Right ventricle myocardium inferior (tissue), 1 donor: Measurements from ENCODE around the gene CDKN2A. TPM values are rescaled to one million over a fixed set of nuclear protein-coding genes. Genes with fewer than 3 reads are reported as not detected.

ENCODE experiments used
- ATAC-seq: fragments of 200-7000 bp; cut with Tn5 transposase; one replicate; pipeline ENCODE4 v1.9.1; 2020; ENCODE audit warnings: mild to moderate bottlenecking, moderate library complexity
- DNase-seq: peaks from one replicate; pipeline ENCODE4 v3.0.0; 2021; ENCODE audit errors: missing footprints
- intact Hi-C: fragments of 100-400 bp; cut with DNase I; formaldehyde crosslinking; loops from one replicate; pipeline ENCODE4 v1.11.0; 2022
- long read RNA-seq: library from polyadenylated mRNA; unstranded; transcript quantifications from one replicate; pipeline ENCODE4 v2.0.0, GENCODE V29; 2021
- total RNA-seq: library from RNA; stranded (reverse); fragmentation: NEBNext Ultra II Directional; extraction: Animal tissue kit (Norgen Biotek cat#: 25700); gene quantifications from one replicate; pipeline ENCODE4 v1.2.1, GENCODE V29; 2021
- donor health status: DM: no; HTN: yes; CAD: no; lungs with severe emphysema.

CDKN2A gene
- total RNA-seq: 0.49 TPM
- long read RNA-seq, partial matches to known transcripts: 0 of 1 reads
- long read RNA-seq, other reads (novel, unspliced or antisense): 0 of 1 reads

GRCh38 chr9:21993893-21994555 lies at the start of gene CDKN2A:
Gene CDKN2A, minus strand, starts transcription at chr9:21994392.
- DNase-seq (peak; percentile 74), ATAC-seq (peak; percentile 26)
- intact Hi-C loops: no loop called here

DNA sequence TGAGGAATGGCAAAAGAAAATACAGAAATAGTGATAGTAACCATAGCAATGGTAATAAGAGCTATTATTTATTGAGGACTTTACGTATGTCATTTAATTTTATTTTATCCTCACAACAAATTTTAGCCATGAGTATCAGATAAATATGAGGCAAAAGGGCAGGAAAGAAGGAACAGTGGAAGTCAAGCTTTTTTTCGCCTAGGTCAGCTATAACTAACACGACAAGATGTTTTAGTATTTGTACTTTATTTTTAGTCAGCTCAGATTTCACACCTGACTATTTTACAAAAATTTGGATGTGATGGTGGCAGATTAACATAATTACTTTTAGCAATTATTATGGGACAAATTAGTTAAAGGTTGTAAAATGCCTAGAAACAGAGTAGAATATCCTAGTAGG lies 49.7 kb upstream of the CDKN2A start:
- no peak for ATAC-seq
- intact Hi-C loops: no loop called here

GRCh38 chr9:22041775-22042174 lies 47.6 kb upstream of the CDKN2A start:
- intact Hi-C loops: no loop called here
- DNase-seq (no peak), ATAC-seq (no peak)

More for the DNA sequence above, 49.7 kb upstream of the CDKN2A start:
- DNase-seq: no peak

DNA sequence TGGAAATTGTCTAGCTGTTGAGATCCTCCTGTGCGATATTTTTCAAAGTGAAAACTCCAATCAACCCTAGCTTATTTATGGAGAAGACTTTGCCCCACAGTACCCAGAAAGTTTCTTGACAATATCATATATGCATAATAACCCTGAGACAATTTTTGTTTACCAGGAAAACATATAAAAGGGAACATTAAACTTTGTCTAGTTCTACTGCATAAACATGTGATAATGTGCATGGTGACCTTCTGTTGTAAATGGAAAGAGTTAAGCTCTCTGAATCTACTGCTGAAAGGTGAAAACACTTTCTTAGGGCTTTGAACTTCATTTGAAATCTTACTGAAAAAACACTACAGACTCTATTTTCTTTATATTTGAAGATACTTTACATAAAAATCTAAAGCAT lies 47.2 kb upstream of the CDKN2A start:
- intact Hi-C loops: no loop called here
- ATAC-seq (no peak), DNase-seq (no peak)

DNA sequence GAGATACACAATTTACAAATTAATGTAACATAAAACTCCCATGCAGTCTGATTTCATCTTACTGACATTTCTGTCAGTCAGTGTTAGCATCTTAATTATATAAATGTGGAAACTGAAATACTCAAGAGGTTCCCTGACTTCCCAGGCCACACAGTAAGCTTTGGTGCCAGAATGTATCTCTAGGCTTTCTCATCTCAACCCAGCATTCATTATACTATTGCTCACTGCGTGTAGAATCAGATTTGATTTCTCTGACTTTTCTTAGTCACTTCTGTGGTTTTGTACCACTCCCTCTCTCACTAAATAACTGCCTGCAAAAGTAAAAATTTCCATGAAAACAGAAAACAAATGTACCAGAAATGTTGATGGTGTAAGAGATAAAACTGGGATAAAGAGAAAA lies 46.6 kb upstream of the CDKN2A start:
- intact Hi-C loops: no loop called here

GRCh38 chr9:22039258-22039657 lies 45.1 kb upstream of the CDKN2A start:
- no peak for ATAC-seq
- intact Hi-C loops: loop anchor here (2.0 kb wide), 1 partner anchor 226 kb away; no protein-coding TSS in a partner anchor
- no peak for DNase-seq

More for the DNA sequence above, 46.6 kb upstream of the CDKN2A start:
- ATAC-seq (no peak), DNase-seq (no peak)

GRCh38 chr9:22037954-22038690 lies 43.9 kb upstream of the CDKN2A start:
- no peak for DNase-seq
- no peak for ATAC-seq
- intact Hi-C loops: loop anchor here (2.0 kb wide), 1 partner anchor 225 kb away; no protein-coding TSS in a partner anchor

- intact Hi-C loops: no loop called here
- no peak for DNase-seq
- no peak for ATAC-seq
These were observed 42.9 kb upstream of the CDKN2A start for GRCh38 chr9:22036866-22037626.

GRCh38 chr9:22035591-22036011 lies 41.4 kb upstream of the CDKN2A start:
- ATAC-seq (no peak), DNase-seq (no peak)
- intact Hi-C loops: no loop called here

DNA sequence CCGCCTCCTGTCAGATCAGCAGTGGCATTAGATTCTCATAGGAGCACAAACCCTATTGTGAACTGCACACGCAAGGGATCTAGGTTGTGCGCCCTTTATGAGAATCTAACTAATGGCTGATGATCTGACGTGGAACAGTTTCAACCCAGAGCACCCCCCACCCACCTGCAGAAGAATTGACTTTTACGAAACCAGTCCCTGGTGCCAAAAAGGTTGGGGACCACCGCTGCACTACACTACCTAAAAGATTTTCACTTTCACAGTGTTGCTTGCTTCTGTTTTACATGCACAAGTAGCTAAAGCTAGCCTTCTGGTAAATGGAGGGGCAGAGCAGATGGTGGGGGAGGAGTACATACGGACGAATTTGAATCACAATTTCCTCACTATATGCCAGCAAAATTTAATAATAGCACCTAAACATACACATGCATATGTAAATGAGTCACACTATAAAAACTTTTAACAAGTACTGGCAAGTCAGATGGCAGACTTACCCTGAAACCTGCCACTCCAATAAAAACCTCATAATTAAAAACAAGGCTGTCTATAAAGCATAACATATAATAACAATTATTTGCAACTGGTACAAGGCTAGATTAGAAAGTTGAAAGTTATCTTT lies 38.9 kb upstream of the CDKN2A start:
- intact Hi-C loops: no loop called here
- DNase-seq: no peak
- ATAC-seq: no peak

GRCh38 chr9:22031655-22032411 lies 37.6 kb upstream of the CDKN2A start:
- DNase-seq (no peak), ATAC-seq (no peak)
- intact Hi-C loops: no loop called here

DNA sequence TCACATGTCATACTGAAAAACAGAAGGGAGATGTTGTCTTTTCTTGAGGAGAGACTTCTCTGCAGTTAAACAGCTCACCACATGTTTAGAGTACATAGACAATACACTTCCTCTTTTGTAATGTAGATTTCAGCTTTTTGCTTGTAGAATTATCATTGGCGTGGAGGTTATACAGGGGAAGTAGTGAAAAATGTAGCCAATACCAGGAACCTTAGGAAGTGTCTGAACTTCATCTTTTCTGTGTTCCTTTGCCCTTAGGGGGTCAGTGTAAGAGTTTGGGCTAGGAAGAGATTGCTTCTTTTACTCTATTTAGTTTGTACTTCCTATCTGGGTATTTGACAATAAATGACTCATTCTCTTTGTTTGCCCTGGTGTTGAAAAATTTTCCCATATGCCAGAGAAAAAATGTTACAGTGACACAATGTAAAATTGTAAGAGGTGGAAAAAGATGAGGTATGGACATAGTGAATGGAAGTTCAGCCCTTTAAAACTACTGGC lies 36.0 kb upstream of the CDKN2A start:
- peak; percentile 46 for ATAC-seq
- intact Hi-C loops: no loop called here
- no peak for DNase-seq

GRCh38 chr9:22029231-22029630 lies 35.0 kb upstream of the CDKN2A start:
- ATAC-seq: no peak
- intact Hi-C loops: no loop called here

DNA sequence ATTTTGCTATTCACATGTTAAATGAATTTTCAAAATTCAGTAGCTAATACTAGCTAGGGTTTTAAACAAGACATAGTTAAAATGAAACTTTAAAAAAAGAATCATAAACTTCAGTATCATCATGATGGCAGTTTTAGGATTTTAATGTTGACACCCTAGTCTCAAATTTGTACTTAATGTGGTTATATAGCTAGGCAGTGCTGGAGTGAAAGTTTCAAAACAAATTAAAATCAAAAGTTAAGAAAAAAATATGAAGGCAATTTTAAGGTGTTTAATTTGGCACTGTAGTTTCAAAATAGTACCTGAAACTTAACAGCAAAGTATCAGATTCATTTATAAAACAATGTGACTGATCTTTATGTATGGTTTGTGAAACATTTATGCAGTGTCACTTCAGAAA lies 34.2 kb upstream of the CDKN2A start:
- intact Hi-C loops: no loop called here
- DNase-seq: no peak
- no peak for ATAC-seq

More at GRCh38 chr9:22029231-22029630, 35.0 kb upstream of the CDKN2A start:
- DNase-seq: no peak

GRCh38 chr9:22026696-22027095 lies 32.5 kb upstream of the CDKN2A start:
- ATAC-seq (no peak), DNase-seq (no peak)
- intact Hi-C loops: no loop called here

DNA sequence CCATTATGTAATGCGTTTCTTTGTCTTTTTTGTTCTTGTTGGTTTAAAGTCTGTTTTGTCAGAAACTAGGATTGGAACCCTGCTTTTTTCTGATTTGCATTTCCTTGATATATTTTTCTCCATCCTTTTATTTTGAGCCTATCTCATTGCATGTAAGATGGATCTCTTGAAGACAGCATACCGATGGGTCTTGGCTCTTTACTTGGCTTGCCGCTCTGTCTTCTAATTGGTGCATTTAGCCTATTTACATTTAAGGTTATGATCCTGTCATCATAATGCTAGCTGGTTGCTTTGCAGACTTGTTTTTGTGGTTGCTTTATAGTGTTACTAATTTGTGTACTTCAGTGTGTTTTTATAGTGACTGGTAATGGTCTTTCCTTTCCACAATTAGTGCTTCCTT lies 28.2 kb upstream of the CDKN2A start:
- no peak for ATAC-seq
- no peak for DNase-seq
- intact Hi-C loops: no loop called here

- ATAC-seq (no peak), DNase-seq (no peak)
- intact Hi-C loops: no loop called here
These were observed 16.9 kb upstream of the CDKN2A start for GRCh38 chr9:22010866-22011625.
